DOHH2 (cell line): ENCODE results near the gene MAP1B.

Experiments
- H3F3A ChIP-seq: fragments of 200-600 bp; sonication (generic), shearing (Covaris generic); 2 replicates; pipeline ENCODE4 v1.6.0; 2016; ENCODE audit warnings: antibody characterized with exemption, mild to moderate bottlenecking; ENCODE audit not compliant: control insufficient read depth, insufficient read depth
- H3K27ac ChIP-seq: fragments of 200-600 bp; sonication (generic); 2 replicates; pipeline ENCODE4 v1.5.1; 2014; ENCODE audit warnings: low read depth, mild to moderate bottlenecking, low read length, moderate library complexity
- H3K27me3 ChIP-seq: fragments of 200-600 bp; sonication (generic); 2 replicates; pipeline ENCODE4 v1.6.1; 2014; ENCODE audit warnings: mild to moderate bottlenecking, low read length, mixed read lengths; ENCODE audit not compliant: control insufficient read depth
- H3K36me3 ChIP-seq: fragments of 200-600 bp; sonication (generic); 2 replicates; pipeline ENCODE4 v1.6.1; 2014; ENCODE audit warnings: mild to moderate bottlenecking, low read length, moderate library complexity, mixed read lengths; ENCODE audit not compliant: control insufficient read depth
- H3K4me1 ChIP-seq: fragments of 200-600 bp; sonication (generic); 2 replicates; pipeline ENCODE4 v1.6.1; 2014; ENCODE audit warnings: mild to moderate bottlenecking, low read length, mixed read lengths; ENCODE audit not compliant: control insufficient read depth
- H3K4me2 ChIP-seq: fragments of 200-600 bp; sonication (generic); 2 replicates; pipeline ENCODE4 v1.6.0; 2014; ENCODE audit warnings: mild to moderate bottlenecking, low read length, moderate library complexity
- H3K4me3 ChIP-seq: fragments of 200-600 bp; sonication (generic); 2 replicates; pipeline ENCODE4 v1.5.1; 2014; ENCODE audit warnings: mild to moderate bottlenecking, low read length, mixed read lengths
- H3K79me2 ChIP-seq: fragments of 200-600 bp; sonication (generic); 2 replicates; pipeline ENCODE4 v1.6.1; 2014; ENCODE audit warnings: mild to moderate bottlenecking, low read length, mixed read lengths; ENCODE audit not compliant: control insufficient read depth
- H3K9me2 ChIP-seq: fragments of 200-600 bp; sonication (generic); replicated peaks from 2 replicates; pipeline ENCODE4 v1.6.1; 2014; ENCODE audit warnings: mild to moderate bottlenecking, low read length, mixed read lengths; ENCODE audit not compliant: control insufficient read depth
- H3K9me3 ChIP-seq: fragments of 200-600 bp; sonication (generic); 2 replicates; pipeline ENCODE4 v1.6.1; 2014; ENCODE audit warnings: antibody characterized with exemption, low read length, mixed read lengths; ENCODE audit not compliant: control insufficient read depth, insufficient read depth
- H4K20me1 ChIP-seq: fragments of 200-600 bp; sonication (generic); 2 replicates; pipeline ENCODE4 v1.6.0; 2014; ENCODE audit warnings: low read depth, mild to moderate bottlenecking, antibody characterized with exemption, low read length, moderate library complexity; ENCODE audit not compliant: control insufficient read depth, insufficient read depth
- CTCF ChIP-seq: fragments of 200-600 bp; sonication (generic); IDR thresholded peaks from one replicate; pipeline ENCODE4 v1.5.1; 2014; ENCODE audit warnings: antibody characterized with exemption, mild to moderate bottlenecking, low read depth, low read length; ENCODE audit not compliant: poor library complexity, severe bottlenecking
- EZH2phosphoT487 ChIP-seq: fragments of 200-600 bp; sonication (generic); IDR thresholded peaks from 2 replicates; pipeline ENCODE4 v1.6.1; 2017; ENCODE audit warnings: borderline replicate concordance, mild to moderate bottlenecking, antibody characterized with exemption, low read length, moderate library complexity, mixed read lengths

The MAP1B gene

DNA sequence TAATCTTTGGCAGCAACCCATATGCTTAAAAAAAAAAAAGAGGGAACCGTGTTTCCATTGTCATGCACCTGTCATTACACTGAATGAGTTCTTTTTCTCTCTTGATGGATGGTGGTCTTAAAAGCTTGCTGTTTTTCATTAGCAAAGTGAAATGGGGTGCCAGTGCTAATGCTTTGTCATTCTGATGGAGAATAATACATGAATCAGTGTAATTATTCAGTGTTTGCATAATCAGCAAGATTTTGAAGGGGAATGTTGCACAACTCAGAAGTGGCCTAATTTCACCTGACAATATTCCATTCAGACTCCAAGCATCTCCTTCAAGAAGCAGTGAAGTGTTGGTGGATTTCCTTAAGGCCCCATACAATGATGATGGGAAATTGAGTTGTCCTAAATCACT lies 38.1 kb downstream of the MAP1B start:
- no peaks in the 10 kb centered on the region for H4K20me1 ChIP-seq
- no peaks in the 10 kb centered on the region; the same call in 1 of the 2 replicates for H3K27me3 ChIP-seq
- H3K36me3 ChIP-seq = no peaks in the 10 kb centered on the region
- H3K4me3 ChIP-seq = no peak overlapping the region
- no peaks in the 10 kb centered on the region for H3F3A ChIP-seq
- no peak for TF ChIP-seq CTCF
- TF ChIP-seq EZH2phosphoT487 = no peak
- no peaks in the 10 kb centered on the region for H3K9me2 ChIP-seq
- H3K27ac ChIP-seq = no peak overlapping the region
- no peaks in the 10 kb centered on the region for H3K9me3 ChIP-seq
- no peak overlapping the region for H3K4me2 ChIP-seq
- H3K4me1 ChIP-seq = no peaks in the 10 kb centered on the region
- no peaks in the 10 kb centered on the region for H3K79me2 ChIP-seq

DNA sequence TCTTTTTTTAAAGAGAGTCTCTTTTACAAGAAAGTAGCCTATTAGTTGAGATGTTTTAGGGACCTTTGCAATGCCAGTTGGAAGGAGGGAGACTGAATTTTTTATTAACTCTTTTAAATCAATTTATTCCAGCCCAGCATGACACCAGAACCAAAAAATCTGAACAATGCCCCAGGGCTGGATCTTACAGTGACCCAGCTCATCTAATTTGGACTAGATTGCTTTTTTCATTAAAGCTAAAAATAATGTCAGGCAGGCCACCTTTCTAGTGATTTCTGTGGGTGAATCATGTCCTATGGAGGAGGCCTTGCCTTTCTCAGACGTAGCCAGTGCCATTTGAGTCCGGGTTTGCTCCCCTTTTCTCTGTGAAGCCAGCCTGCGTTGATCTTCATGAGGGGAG lies 38.8 kb downstream of the MAP1B start:
- Histone ChIP-seq H3K4me2 (no peak overlapping the region), H3K27me3 (no peaks in the 10 kb centered on the region; the same call in 1 of the 2 replicates), H3K9me3 (no peaks in the 10 kb centered on the region), H3K36me3 (no peaks in the 10 kb centered on the region), H3K4me1 (no peaks in the 10 kb centered on the region), H4K20me1 (no peaks in the 10 kb centered on the region), H3K27ac (no peak overlapping the region), H3K79me2 (no peaks in the 10 kb centered on the region), H3K9me2 (no peaks in the 10 kb centered on the region), H3K4me3 (no peak overlapping the region), H3F3A (no peaks in the 10 kb centered on the region)
- no peak for TF ChIP-seq EZH2phosphoT487
- no peak for TF ChIP-seq CTCF

DNA sequence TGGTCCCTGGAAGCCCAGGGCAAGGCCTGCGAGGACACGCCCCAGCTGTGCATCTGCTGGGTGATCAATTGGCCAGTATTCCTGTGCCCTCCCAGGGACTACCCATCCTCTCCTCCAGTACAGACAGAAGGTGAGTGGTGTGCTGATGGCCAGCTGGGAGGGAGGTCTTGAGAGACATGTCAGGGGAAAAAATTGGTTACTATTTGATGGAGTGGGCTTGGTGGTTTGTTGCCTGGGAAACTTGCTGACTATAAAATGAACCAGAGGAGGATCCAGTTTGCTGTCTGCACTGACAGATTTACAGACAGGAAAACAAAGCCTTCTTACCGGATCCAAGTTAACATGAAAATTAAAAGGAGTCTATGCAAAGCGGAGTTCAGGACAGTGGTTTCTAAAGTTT lies 40.3 kb downstream of the MAP1B start:
- H3K4me3 ChIP-seq = no peak overlapping the region
- no peaks in the 10 kb centered on the region for H3F3A ChIP-seq
- H3K27ac ChIP-seq = no peak overlapping the region
- TF ChIP-seq CTCF (no peak), EZH2phosphoT487 (no peak)
- no peaks in the 10 kb centered on the region; the same call in 1 of the 2 replicates for H3K27me3 ChIP-seq
- H4K20me1 ChIP-seq = no peaks in the 10 kb centered on the region
- no peaks in the 10 kb centered on the region for H3K36me3 ChIP-seq
- H3K4me2 ChIP-seq = no peak overlapping the region
- H3K9me2 ChIP-seq = no peaks in the 10 kb centered on the region
- no peaks in the 10 kb centered on the region for H3K4me1 ChIP-seq
- H3K9me3 ChIP-seq = no peaks in the 10 kb centered on the region
- no peaks in the 10 kb centered on the region for H3K79me2 ChIP-seq

GRCh38 chr5:72149742-72150141 lies 42.5 kb downstream of the MAP1B start:
- Histone ChIP-seq H3K4me1 (no peaks in the 10 kb centered on the region), H3K79me2 (no peaks in the 10 kb centered on the region), H3K4me2 (no peak overlapping the region), H3K27me3 (no peaks in the 10 kb centered on the region; the same call in 1 of the 2 replicates), H3K9me2 (no peaks in the 10 kb centered on the region), H3K36me3 (no peaks in the 10 kb centered on the region), H3F3A (no peaks in the 10 kb centered on the region), H3K4me3 (no peak overlapping the region), H3K9me3 (no peaks in the 10 kb centered on the region), H4K20me1 (no peaks in the 10 kb centered on the region), H3K27ac (no peak overlapping the region)
- TF ChIP-seq EZH2phosphoT487 (no peak), CTCF (no peak)
